Jurkat, Clone E6-1 (cell line): Measurements from ENCODE around the gene MS4A7. TPM values are rescaled to one million over a fixed set of nuclear protein-coding genes. Genes with fewer than 3 reads are reported as not detected.
"Not testable (repeated sequence)": the region's sequence is repeated elsewhere in the genome, so short reads cannot be mapped to it uniquely, and the experiment has no call there.

ENCODE experiments used
- DNase-seq: peaks from one replicate; pipeline ENCODE4 v3.0.0-alpha.2; 2011; ENCODE audit warnings: low read depth, low spot score
- H3K4me3 ChIP-seq: 2 replicates; pipeline ENCODE4 v1.5.1; 2011; ENCODE audit warnings: mild to moderate bottlenecking, low read length, control low read depth, moderate library complexity
- polyA plus RNA-seq: library from polyadenylated mRNA; unstranded; fragments of >200 nt; gene quantifications from one replicate; pipeline ENCODE4 v1.2.1, GENCODE V29; 2012; ENCODE audit warnings: missing spikeins; ENCODE audit not compliant: insufficient read length, insufficient read depth

The MS4A7 gene
- not detected for polyA plus RNA-seq

- no peak within 1 kb of the TSS for H3K4me3 ChIP-seq
- DNase-seq = peak; percentile 67
Measured at GRCh38 chr11:60378354-60378753, at the start of gene MS4A7. Gene MS4A7, plus strand, starts transcription at chr11:60378532. Its CDS starts 4,610 bp downstream, at chr11:60383142.

- DNase-seq = no peak
- H3K4me3 ChIP-seq = no peak overlapping the region
Measured at GRCh38 chr11:60332846-60333245, 45.5 kb upstream of the MS4A7 start.

GRCh38 chr11:60334005-60334620 lies 44.2 kb upstream of the MS4A7 start:
- no peak overlapping the region for H3K4me3 ChIP-seq
- DNase-seq = peak; percentile 78

GRCh38 chr11:60336767-60337391 lies 41.5 kb upstream of the MS4A7 start:
- DNase-seq = no peak
- H3K4me3 ChIP-seq = no peak overlapping the region

GRCh38 chr11:60338053-60338452 lies 40.3 kb upstream of the MS4A7 start:
- no peak for DNase-seq
- H3K4me3 ChIP-seq = no peak overlapping the region

- no peak overlapping the region for H3K4me3 ChIP-seq
- DNase-seq = no peak
Measured at GRCh38 chr11:60339356-60339755, 39.0 kb upstream of the MS4A7 start.

GRCh38 chr11:60343094-60343704 lies 35.1 kb upstream of the MS4A7 start:
- DNase-seq = peak; percentile 29
- no peak overlapping the region for H3K4me3 ChIP-seq

- no peak overlapping the region for H3K4me3 ChIP-seq
- no peak for DNase-seq
Measured at GRCh38 chr11:60344146-60344545, 34.2 kb upstream of the MS4A7 start.

GRCh38 chr11:60345489-60345888 lies 32.8 kb upstream of the MS4A7 start:
- DNase-seq = peak; percentile 21
- H3K4me3 ChIP-seq = no peak overlapping the region

GRCh38 chr11:60347084-60347797 lies 31.1 kb upstream of the MS4A7 start:
- H3K4me3 ChIP-seq = no peak overlapping the region
- DNase-seq = no peak

- H3K4me3 ChIP-seq = no peak overlapping the region
- no peak for DNase-seq
Measured at GRCh38 chr11:60348116-60348515, 30.2 kb upstream of the MS4A7 start.

GRCh38 chr11:60349990-60350389 lies 28.3 kb upstream of the MS4A7 start:
- H3K4me3 ChIP-seq = no peak overlapping the region
- no peak for DNase-seq

- DNase-seq = no peak
Measured at GRCh38 chr11:60357771-60358170, 20.6 kb upstream of the MS4A7 start.

GRCh38 chr11:60360621-60361020 lies 17.7 kb upstream of the MS4A7 start:
- H3K4me3 ChIP-seq = no peak overlapping the region
- no peak for DNase-seq

More at GRCh38 chr11:60357771-60358170, 20.6 kb upstream of the MS4A7 start:
- H3K4me3 ChIP-seq = no peak overlapping the region

- H3K4me3 ChIP-seq = no peak overlapping the region
- DNase-seq = no peak
Measured at GRCh38 chr11:60362241-60362640, 16.1 kb upstream of the MS4A7 start.

GRCh38 chr11:60363542-60364470 lies 14.5 kb upstream of the MS4A7 start:
- peak; percentile 55 for DNase-seq
- H3K4me3 ChIP-seq = no peak overlapping the region

GRCh38 chr11:60366262-60366904 lies 11.9 kb upstream of the MS4A7 start:
- not testable (repeated sequence) for H3K4me3 ChIP-seq, DNase-seq

- no peak overlapping the region for H3K4me3 ChIP-seq
- DNase-seq = no peak
Measured at GRCh38 chr11:60367009-60367408, 11.3 kb upstream of the MS4A7 start.
